ENCODE results near the gene MARCHF5. TPM values are rescaled to one million over a fixed set of nuclear protein-coding genes. Genes with fewer than 3 reads are reported as not detected.

MARCHF5 gene
- total and polyA plus RNA-seq, 11 donors, result 11.8 to 55.7 (median 29.4) TPM

GRCh38 chr10:92350411-92350810 is 59.4 kb downstream of the MARCHF5 start:
- Histone ChIP-seq H3K4me1 (peaks cover 0 to 5% (median 0%) of the 10 kb centered on the region in 12 donors), H3K4me3 (no peak overlapping the region), H3K9me3 (no peaks in the 10 kb centered on the region), H3K27me3 (no peaks in the 10 kb centered on the region), H3K27ac (no peak overlapping the region), H3K36me3 (peaks cover 0 to 55% (median 45%) of the 10 kb centered on the region in 9 donors)
- no peak for ATAC-seq
- intact Hi-C loops (cut with DNase I), result loop anchor here in 1 of 10 donors (10.0 kb wide), 1 partner anchor 94 kb away; no protein-coding TSS in a partner anchor
- no peak for DNase-seq
- TF ChIP-seq POLR2A (IDR thresholded peaks at IDR 0.05), result no peak
- TF ChIP-seq, protein P1, sequence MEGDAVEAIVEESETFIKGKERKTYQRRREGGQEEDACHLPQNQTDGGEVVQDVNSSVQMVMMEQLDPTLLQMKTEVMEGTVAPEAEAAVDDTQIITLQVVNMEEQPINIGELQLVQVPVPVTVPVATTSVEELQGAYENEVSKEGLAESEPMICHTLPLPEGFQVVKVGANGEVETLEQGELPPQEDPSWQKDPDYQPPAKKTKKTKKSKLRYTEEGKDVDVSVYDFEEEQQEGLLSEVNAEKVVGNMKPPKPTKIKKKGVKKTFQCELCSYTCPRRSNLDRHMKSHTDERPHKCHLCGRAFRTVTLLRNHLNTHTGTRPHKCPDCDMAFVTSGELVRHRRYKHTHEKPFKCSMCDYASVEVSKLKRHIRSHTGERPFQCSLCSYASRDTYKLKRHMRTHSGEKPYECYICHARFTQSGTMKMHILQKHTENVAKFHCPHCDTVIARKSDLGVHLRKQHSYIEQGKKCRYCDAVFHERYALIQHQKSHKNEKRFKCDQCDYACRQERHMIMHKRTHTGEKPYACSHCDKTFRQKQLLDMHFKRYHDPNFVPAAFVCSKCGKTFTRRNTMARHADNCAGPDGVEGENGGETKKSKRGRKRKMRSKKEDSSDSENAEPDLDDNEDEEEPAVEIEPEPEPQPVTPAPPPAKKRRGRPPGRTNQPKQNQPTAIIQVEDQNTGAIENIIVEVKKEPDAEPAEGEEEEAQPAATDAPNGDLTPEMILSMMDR (IDR thresholded peaks at IDR 0.05), result no peak
- WGBS, 4 donors, result 83 to 93% (median 91%) methylated on average over 4 of the region's 4 CpGs

GRCh38 chr10:92354587-92354986 is 63.6 kb downstream of the MARCHF5 start:
- Histone ChIP-seq H3K27me3 (no peaks in the 10 kb centered on the region), H3K27ac (no peak overlapping the region), H3K4me3 (no peak overlapping the region), H3K36me3 (peaks cover 0 to 34% (median 22%) of the 10 kb centered on the region in 9 donors), H3K4me1 (no peaks in the 10 kb centered on the region), H3K9me3 (peaks cover 0 to 4% (median 0%) of the 10 kb centered on the region in 12 donors)
- DNase-seq (no peak), ATAC-seq (no peak)
- intact Hi-C loops (cut with DNase I), result loop anchor here in 1 of 10 donors (10.0 kb wide), 1 partner anchor 90 kb away; no protein-coding TSS in a partner anchor
- TF ChIP-seq POLR2A (IDR thresholded peaks at IDR 0.05), result no peak
- WGBS, 4 donors, result 61 to 76% (median 66%) methylated on average over 4 of the region's 4 CpGs

DNA sequence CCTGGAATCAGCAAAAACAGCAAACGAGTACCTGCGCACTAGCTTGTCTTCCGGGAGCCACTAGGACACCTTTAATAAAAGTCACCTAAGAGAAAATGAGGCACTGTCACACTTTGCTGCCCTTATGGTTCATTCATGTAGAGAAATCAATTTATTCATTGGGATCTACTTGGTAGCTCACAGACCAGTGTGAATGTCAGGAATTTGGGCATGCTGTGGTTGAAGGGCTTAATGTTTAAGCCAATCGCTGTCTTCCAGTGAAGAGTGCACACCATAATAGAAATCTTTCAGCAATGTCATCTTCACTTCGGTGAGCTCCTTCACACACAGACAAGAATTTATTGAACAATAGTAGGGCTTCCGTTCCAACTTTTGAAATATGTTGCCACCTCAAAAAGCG is 65.1 kb downstream of the MARCHF5 start:
- WGBS, 4 donors, result 73 to 86% (median 83%) methylated on average over 7 of the region's 7 CpGs
- Histone ChIP-seq H3K9me3 (peaks cover 0 to 5% (median 0%) of the 10 kb centered on the region in 12 donors), H3K27me3 (no peaks in the 10 kb centered on the region), H3K27ac (no peak overlapping the region), H3K4me3 (no peak overlapping the region), H3K4me1 (no peaks in the 10 kb centered on the region), H3K36me3 (peaks cover 0 to 20% (median 7%) of the 10 kb centered on the region in 9 donors)
- intact Hi-C loops (cut with DNase I), result loop anchor here in 1 of 10 donors (10.0 kb wide), 1 partner anchor 89 kb away; no protein-coding TSS in a partner anchor
- no peak for TF ChIP-seq POLR2A (IDR thresholded peaks at IDR 0.05)
- TF ChIP-seq, protein P1 (IDR thresholded peaks at IDR 0.05), result no peak
- no peak for ATAC-seq
- no peak for DNase-seq

GRCh38 chr10:92363498-92363897 is 72.5 kb downstream of the MARCHF5 start:
- H3K27me3 ChIP-seq, result no peaks in the 10 kb centered on the region
- H3K36me3 ChIP-seq, result no peaks in the 10 kb centered on the region
- DNase-seq (no peak), ATAC-seq (no peak)
- H3K27ac ChIP-seq, result no peak overlapping the region
- no peak overlapping the region for H3K4me3 ChIP-seq
- TF ChIP-seq, protein P1 (IDR thresholded peaks at IDR 0.05), result no peak
- no peak for TF ChIP-seq POLR2A (IDR thresholded peaks at IDR 0.05)
- WGBS, 4 donors, result 90 to 97% (median 95%) methylated on average over 4 of the region's 4 CpGs
- peaks cover 0 to 5% (median 0%) of the 10 kb centered on the region in 12 donors for H3K9me3 ChIP-seq
- intact Hi-C loops (cut with DNase I), result loop anchor here in 1 of 10 donors (10.0 kb wide), 1 partner anchor 61 kb away; no protein-coding TSS in a partner anchor
- no peaks in the 10 kb centered on the region for H3K4me1 ChIP-seq

Measured in heart left ventricle (tissue), 16 donors.